ENCODE measurements around the gene RSBN1.
"Not testable (repeated sequence)": the region's sequence is repeated elsewhere in the genome, so short reads cannot be mapped to it uniquely, and the experiment has no call there.

Gene RSBN1

GRCh38 chr1:113742515-113742914, 69.8 kb downstream of the RSBN1 start:
- no peak for DNase-seq (ENCODE audit: low spot score)

- no peak for DNase-seq (ENCODE audit: low spot score)
Observed at GRCh38 chr1:113734357-113735055, 77.8 kb downstream of the RSBN1 start.

DNA sequence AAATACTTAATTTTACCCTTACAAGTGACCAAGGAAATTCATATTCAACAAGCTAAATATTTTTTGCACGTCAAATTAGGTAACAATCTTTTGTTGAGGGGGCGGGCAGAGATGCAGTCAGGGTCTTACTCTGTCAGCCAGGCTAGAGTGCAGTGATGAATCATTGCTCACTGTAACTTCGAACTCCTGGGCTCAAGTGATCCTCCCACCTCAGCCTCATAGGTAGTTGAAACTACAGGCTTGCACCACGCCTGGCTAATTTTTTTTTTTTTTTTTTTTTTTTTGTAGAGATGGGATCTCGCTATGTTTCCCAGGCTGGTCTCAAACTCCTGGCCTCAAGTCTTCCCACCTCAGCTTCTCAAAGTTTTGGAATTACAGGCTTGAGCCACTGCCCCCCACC, 79.5 kb downstream of the RSBN1 start:
- DNase-seq (ENCODE audit: low spot score), result no peak

DNA sequence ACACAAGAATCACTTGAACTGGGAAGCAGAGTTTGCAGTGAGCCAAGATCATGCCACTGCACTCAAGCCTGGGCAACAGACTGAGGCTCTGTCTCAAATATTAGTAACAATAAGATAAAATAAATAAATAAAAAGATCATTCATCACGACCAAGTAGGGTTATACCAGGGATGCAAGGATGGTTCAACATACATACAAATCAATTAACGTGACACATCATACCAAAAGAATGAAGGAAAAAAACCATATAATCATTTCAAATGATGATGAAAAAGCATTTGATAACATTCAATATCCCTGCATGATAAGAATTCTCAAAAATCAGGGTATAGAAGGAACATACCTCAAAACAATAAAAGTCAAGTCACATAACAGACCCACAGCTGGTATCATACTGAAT, 91.3 kb downstream of the RSBN1 start:
- DNase-seq (ENCODE audit: low spot score), result no peak

DNA sequence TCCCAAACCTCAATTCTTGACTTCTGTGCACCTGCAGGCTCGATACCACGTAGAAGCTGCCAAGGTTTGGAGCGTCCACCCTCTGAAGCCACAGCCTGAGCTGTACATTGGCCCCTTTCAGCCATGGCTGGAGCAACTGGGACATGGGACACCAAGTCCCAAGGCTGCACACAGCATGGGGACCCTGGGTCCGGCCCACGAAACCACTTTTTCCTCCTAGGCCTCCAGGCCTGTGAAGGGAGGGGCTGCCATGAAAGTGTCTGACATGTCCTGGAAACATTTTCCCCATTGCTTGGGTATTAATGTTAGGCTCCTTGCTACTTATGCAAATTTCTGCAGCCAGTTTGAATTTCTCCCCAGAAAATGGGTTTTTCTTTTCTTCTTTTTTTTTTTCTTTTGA, 93.7 kb downstream of the RSBN1 start:
- DNase-seq (ENCODE audit: low spot score), result not testable (repeated sequence)

- not testable (repeated sequence) for DNase-seq (ENCODE audit: low spot score)
Observed at GRCh38 chr1:113717506-113717905, 94.8 kb downstream of the RSBN1 start.

- DNase-seq (ENCODE audit: low spot score), result no peak
Observed at GRCh38 chr1:113714606-113715269, 97.5 kb downstream of the RSBN1 start.

Measured in ecto neural progenitor cell (in vitro differentiated cells).